Uterus (tissue), 2 donors: ENCODE data around the gene CRYBA2.

Experiments
- POLR2A ChIP-seq, 2 donors: fragments of 450-650 bp; IDR thresholded peaks; one replicate each; pipeline ENCODE4 v1.6.1; 2016; ENCODE audit warnings: antibody characterized with exemption in 2 of 2, mild to moderate bottlenecking in 1 of 2, moderate library complexity in 1 of 2
- TF ChIP-seq, protein P1 (sequence below), 4 experiments: fragments of 200-600 bp in 2 of 4; fragments of 450-650 bp in 2 of 4; sonication (generic) in 2 of 4; IDR thresholded peaks; one replicate each; pipeline ENCODE4 v1.5.1; 2016 to 2019; ENCODE audit warnings: antibody characterized with exemption in 4 of 4, mild to moderate bottlenecking in 2 of 4, moderate library complexity in 1 of 4

- TF ChIP-seq, protein P1, sequence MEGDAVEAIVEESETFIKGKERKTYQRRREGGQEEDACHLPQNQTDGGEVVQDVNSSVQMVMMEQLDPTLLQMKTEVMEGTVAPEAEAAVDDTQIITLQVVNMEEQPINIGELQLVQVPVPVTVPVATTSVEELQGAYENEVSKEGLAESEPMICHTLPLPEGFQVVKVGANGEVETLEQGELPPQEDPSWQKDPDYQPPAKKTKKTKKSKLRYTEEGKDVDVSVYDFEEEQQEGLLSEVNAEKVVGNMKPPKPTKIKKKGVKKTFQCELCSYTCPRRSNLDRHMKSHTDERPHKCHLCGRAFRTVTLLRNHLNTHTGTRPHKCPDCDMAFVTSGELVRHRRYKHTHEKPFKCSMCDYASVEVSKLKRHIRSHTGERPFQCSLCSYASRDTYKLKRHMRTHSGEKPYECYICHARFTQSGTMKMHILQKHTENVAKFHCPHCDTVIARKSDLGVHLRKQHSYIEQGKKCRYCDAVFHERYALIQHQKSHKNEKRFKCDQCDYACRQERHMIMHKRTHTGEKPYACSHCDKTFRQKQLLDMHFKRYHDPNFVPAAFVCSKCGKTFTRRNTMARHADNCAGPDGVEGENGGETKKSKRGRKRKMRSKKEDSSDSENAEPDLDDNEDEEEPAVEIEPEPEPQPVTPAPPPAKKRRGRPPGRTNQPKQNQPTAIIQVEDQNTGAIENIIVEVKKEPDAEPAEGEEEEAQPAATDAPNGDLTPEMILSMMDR (IDR thresholded peaks at IDR 0.05): no peak
- no peak for TF ChIP-seq POLR2A (IDR thresholded peaks at IDR 0.05)
These were observed 7.7 kb downstream of the CRYBA2 start for GRCh38 chr2:218985325-218986091.
